Ascending aorta (tissue), 2 donors: ENCODE measurements around the gene MPHOSPH6. TPM values are rescaled to one million over a fixed set of nuclear protein-coding genes. Genes with fewer than 3 reads are reported as not detected.

Source experiments
- DNase-seq, 2 donors: peaks; one replicate each; pipeline ENCODE4 v3.0.0-alpha.2; 2019; ENCODE audit warnings: low spot score in 2 of 2
- H3K27ac ChIP-seq, 2 donors: fragments of 200-600 bp; sonication (generic); one replicate each; pipeline ENCODE4 v1.5.1; 2016 to 2017; ENCODE audit warnings: mild to moderate bottlenecking in 1 of 2
- H3K27me3 ChIP-seq: fragments of 200-600 bp; sonication (generic); one replicate; pipeline ENCODE4 v1.5.1; 2017
- H3K36me3 ChIP-seq, 2 donors: fragments of 200-600 bp; sonication (generic); one replicate each; pipeline ENCODE4 v1.5.1; 2016
- H3K4me1 ChIP-seq, 2 donors: fragments of 200-600 bp; sonication (generic); one replicate each; pipeline ENCODE4 v1.5.1; 2016 to 2017; ENCODE audit warnings: mild to moderate bottlenecking in 1 of 2
- H3K4me3 ChIP-seq, 2 donors: fragments of 200-600 bp; sonication (generic); one replicate each; pipeline ENCODE4 v1.5.1; 2016 to 2017; ENCODE audit warnings: mild to moderate bottlenecking in 1 of 2
- H3K9me3 ChIP-seq, 2 donors: fragments of 200-600 bp; sonication (generic); one replicate each; pipeline ENCODE4 v1.5.1; 2016
- CTCF ChIP-seq, 3 experiments: fragments of 200-600 bp in 2 of 3; fragments of 450-650 bp in 1 of 3; sonication (generic) in 2 of 3; IDR thresholded peaks; one replicate each; pipeline ENCODE4 v1.5.1; 2016 to 2019; ENCODE audit warnings: antibody characterized with exemption in 3 of 3, mild to moderate bottlenecking in 1 of 3, moderate library complexity in 1 of 3
- intact Hi-C: fragments of 100-400 bp; cut with DNase I; formaldehyde crosslinking; loops from one replicate; pipeline ENCODE4 v1.15.1; 2023
- total RNA-seq: library from RNA; depleted of rRNA; stranded (reverse); fragments of >200 nt; gene quantifications from one replicate; pipeline ENCODE4 v1.1.0, GENCODE V29; 2016

Gene MPHOSPH6
- total RNA-seq, 1 donor from 2014 or later, result 86.5 TPM

- no peak overlapping the region for H3K27ac ChIP-seq
- DNase-seq, result no peak
- H3K27me3 ChIP-seq, result no peaks in the 10 kb centered on the region
- intact Hi-C loops, result no loop called here
- no peaks in the 10 kb centered on the region for H3K4me1 ChIP-seq
- H3K4me3 ChIP-seq, result no peak overlapping the region
- no peak for TF ChIP-seq CTCF (IDR thresholded peaks at IDR 0.05)
- H3K9me3 ChIP-seq, result no peaks in the 10 kb centered on the region
- no peaks in the 10 kb centered on the region for H3K36me3 ChIP-seq
These were observed 12.4 kb upstream of the MPHOSPH6 start for GRCh38 chr16:82182266-82183003.

DNA sequence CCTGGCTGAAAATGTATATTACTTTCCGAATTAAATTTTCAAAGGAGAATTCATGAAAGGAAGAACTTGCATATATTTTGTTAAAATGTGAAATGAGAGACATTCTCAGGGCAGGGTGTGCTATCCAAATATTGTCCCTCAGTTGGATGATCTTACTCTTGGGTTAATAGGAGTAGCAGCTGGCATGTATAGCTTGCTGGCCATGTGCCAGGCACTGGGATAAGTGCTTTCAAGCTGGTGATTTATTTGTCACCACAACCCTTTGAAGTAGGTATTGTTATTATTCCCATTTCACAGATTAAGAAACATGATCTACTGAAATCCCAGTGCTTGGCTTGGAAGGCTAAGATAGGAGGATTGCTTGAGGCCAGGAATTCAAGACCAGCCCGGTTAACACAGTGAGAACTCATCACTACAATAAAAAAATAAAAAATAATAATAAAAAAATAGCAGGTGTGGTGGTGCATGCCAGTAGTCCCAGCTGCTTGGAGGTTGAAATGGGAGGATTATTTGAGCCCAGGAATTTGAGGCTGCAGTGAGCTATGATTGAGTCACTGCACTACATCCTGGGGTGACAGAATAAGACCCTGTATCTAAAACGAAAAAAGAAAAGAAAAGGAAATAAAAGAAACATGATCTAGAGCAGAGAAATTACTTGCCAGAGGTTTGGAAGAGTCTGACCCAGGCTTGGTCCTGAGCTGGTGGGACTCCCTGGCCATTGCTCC is 11.6 kb upstream of the MPHOSPH6 start:
- intact Hi-C loops, result no loop called here
- no peak for TF ChIP-seq CTCF (IDR thresholded peaks at IDR 0.05)
- H3K27ac ChIP-seq, result no peak overlapping the region
- H3K36me3 ChIP-seq, result no peaks in the 10 kb centered on the region
- H3K4me1 ChIP-seq, result no peaks in the 10 kb centered on the region
- H3K9me3 ChIP-seq, result no peaks in the 10 kb centered on the region
- no peaks in the 10 kb centered on the region for H3K27me3 ChIP-seq
- DNase-seq, result no peak
- H3K4me3 ChIP-seq, result no peak overlapping the region

GRCh38 chr16:82178352-82178751 is 8.3 kb upstream of the MPHOSPH6 start:
- no peak overlapping the region for H3K4me3 ChIP-seq
- H3K27me3 ChIP-seq, result no peaks in the 10 kb centered on the region
- H3K9me3 ChIP-seq, result no peaks in the 10 kb centered on the region
- intact Hi-C loops, result no loop called here
- H3K27ac ChIP-seq, result no peak overlapping the region
- H3K36me3 ChIP-seq, result no peaks in the 10 kb centered on the region
- no peak for TF ChIP-seq CTCF (IDR thresholded peaks at IDR 0.05)
- no peak for DNase-seq
- H3K4me1 ChIP-seq, result no peaks in the 10 kb centered on the region

DNA sequence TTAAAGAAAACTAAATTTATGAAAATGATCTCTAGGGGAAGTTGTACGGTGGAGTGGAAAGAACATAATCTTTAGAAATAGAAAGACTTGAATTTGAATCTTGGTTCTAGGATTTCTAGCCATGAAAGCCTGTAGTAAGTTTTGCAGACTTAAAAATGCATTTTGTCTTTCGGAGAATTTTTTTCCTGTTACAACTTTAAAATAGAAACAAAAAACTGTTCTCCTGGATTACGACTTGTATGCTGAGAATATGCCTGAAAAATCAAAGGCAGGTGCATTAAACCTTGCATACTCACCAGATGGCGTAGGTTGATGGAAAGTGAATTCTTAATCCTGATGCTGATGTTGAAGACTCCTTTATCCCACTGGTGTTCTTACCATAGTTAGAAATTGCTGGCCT is 7.5 kb upstream of the MPHOSPH6 start:
- TF ChIP-seq CTCF (IDR thresholded peaks at IDR 0.05), result no peak
- Histone ChIP-seq H3K27me3 (no peaks in the 10 kb centered on the region), H3K4me1 (no peaks in the 10 kb centered on the region), H3K27ac (no peak overlapping the region), H3K9me3 (no peaks in the 10 kb centered on the region), H3K36me3 (no peaks in the 10 kb centered on the region), H3K4me3 (no peak overlapping the region)
- no peak for DNase-seq
- intact Hi-C loops, result no loop called here

DNA sequence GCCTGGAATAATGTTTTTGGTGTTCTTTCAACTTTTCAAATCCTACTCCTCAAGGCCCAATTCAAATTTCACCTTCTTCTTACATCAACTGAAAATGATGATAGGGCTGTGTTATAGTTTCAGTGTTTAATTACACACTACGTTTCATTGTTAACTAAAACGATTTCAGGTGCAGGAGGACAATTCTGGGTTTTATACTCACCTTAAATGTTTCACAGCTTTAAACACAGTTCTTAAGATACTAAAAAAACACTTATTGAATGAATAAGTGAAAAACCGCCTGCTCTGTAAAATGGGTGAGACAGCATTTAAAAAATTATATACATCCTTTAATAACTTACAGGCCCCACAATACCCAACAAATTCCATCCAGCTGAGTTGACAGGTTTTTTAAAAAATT is 6.2 kb upstream of the MPHOSPH6 start:
- H3K27ac ChIP-seq, result no peak overlapping the region
- no peaks in the 10 kb centered on the region for H3K27me3 ChIP-seq
- H3K4me1 ChIP-seq, result no peaks in the 10 kb centered on the region
- H3K36me3 ChIP-seq, result no peaks in the 10 kb centered on the region
- no peaks in the 10 kb centered on the region for H3K9me3 ChIP-seq
- H3K4me3 ChIP-seq, result no peak overlapping the region
- TF ChIP-seq CTCF (IDR thresholded peaks at IDR 0.05), result no peak
- intact Hi-C loops, result no loop called here
- DNase-seq, result no peak
